Esophagus muscularis mucosa (tissue), 4 donors: ENCODE measurements around the gene CACHD1. TPM values are rescaled to one million over a fixed set of nuclear protein-coding genes. Genes with fewer than 3 reads are reported as not detected.

Experiments
- DNase-seq: peaks from one replicate; pipeline ENCODE4 v3.0.0-alpha.2; 2017; ENCODE audit errors: extremely low spot score
- H3K27ac ChIP-seq, 4 donors: fragments of 200-600 bp; sonication (generic); replicated peaks in 1 of 4; 1 replicate in 3 of 4; 2 replicates in 1 of 4; pipeline ENCODE4 v1.5.1; 2016 to 2019; ENCODE audit warnings: mild to moderate bottlenecking in 1 of 4
- H3K27me3 ChIP-seq, 4 donors: fragments of 200-600 bp; sonication (generic); one replicate each; pipeline versions ENCODE4 v1.5.1 to v1.6.0; 2016 to 2019
- H3K36me3 ChIP-seq, 4 donors: fragments of 200-600 bp; sonication (generic); one replicate each; pipeline ENCODE4 v1.5.1; 2016 to 2019
- H3K4me1 ChIP-seq, 4 donors: fragments of 200-600 bp; sonication (generic); one replicate each; pipeline ENCODE4 v1.5.1; 2016 to 2019
- H3K4me3 ChIP-seq, 4 donors: fragments of 200-600 bp; sonication (generic); 1 replicate in 2 of 4; 2 replicates in 2 of 4; pipeline ENCODE4 v1.5.1; 2016 to 2019; ENCODE audit warnings: mild to moderate bottlenecking in 4 of 4, moderate library complexity in 1 of 4
- H3K9me3 ChIP-seq, 4 donors: fragments of 200-600 bp; sonication (generic); 1 replicate in 3 of 4; 2 replicates in 1 of 4; pipeline ENCODE4 v1.5.1; 2016 to 2019
- EP300 ChIP-seq: sonication (generic); formaldehyde crosslinking; IDR thresholded peaks from one replicate; pipeline ENCODE4 v1.6.1; 2017; ENCODE audit warnings: antibody characterized with exemption
- POLR2A ChIP-seq: fragments of 450-650 bp; IDR thresholded peaks from one replicate; pipeline ENCODE4 v1.6.1; 2017; ENCODE audit warnings: antibody characterized with exemption, moderate library complexity, mild to moderate bottlenecking, low read depth
- POLR2AphosphoS5 ChIP-seq, 2 donors: sonication (generic); formaldehyde crosslinking; IDR thresholded peaks; one replicate each; pipeline ENCODE4 v1.6.1; 2017; ENCODE audit warnings: antibody characterized with exemption in 2 of 2
- WGBS: methylation state at CpG from one replicate; pipeline ENCODE4 v1.1.5; 2018; 5-methylcytosine and 5-hydroxymethylcytosine counted together
- intact Hi-C: fragments of 100-400 bp; cut with DNase I; formaldehyde crosslinking; loops from one replicate; pipeline ENCODE4 v1.15.1; 2023
- total RNA-seq, 4 donors: library from RNA; depleted of rRNA; stranded (reverse); fragments of >200 nt; gene quantifications; one replicate each; pipeline versions ENCODE4 v1.1.0 to v1.2.1, GENCODE V29; 2016
- TF ChIP-seq, protein P1 (sequence below), 3 experiments: fragments of 200-600 bp in 2 of 3; fragments of 450-650 bp in 1 of 3; sonication (generic) in 2 of 3; IDR thresholded peaks; one replicate each; pipeline ENCODE4 v1.5.1; 2017 to 2019; ENCODE audit warnings: antibody characterized with exemption in 3 of 3, mild to moderate bottlenecking in 2 of 3, moderate library complexity in 1 of 3

Gene CACHD1
- total RNA-seq, 4 donors from 2014 or later = 6.6 to 10.7 (median 10.1) TPM

DNA sequence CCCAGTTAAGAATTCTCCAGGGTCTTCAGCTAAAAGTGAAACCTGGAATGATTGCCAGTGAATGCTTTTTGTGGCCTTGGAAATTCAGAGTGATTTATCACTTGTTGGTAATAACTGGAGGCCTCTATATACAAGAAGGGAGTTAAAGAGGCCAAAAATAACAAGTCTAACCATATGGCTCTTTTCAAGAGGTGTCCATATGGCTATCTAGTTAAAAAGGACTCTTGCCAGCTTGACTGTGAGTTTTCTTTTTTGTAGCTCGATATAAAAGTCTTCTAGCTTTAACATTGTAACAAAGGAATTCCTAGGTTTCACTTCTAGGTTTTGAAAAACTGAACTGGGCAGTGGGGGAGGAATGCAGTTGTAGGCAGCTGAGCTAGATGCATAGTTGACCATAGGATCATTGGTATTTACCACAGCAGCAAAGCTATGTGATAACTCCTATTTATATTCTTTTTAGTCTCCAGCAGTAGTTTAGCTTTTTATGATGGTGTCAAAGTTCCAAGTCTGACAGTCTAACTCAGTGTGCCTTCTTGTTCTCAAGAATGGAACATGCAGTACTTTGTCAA is 44.4 kb downstream of the CACHD1 start:
- no peak for TF ChIP-seq EP300
- no peak for TF ChIP-seq POLR2AphosphoS5 (IDR thresholded peaks at IDR 0.05)
- TF ChIP-seq, protein P1, sequence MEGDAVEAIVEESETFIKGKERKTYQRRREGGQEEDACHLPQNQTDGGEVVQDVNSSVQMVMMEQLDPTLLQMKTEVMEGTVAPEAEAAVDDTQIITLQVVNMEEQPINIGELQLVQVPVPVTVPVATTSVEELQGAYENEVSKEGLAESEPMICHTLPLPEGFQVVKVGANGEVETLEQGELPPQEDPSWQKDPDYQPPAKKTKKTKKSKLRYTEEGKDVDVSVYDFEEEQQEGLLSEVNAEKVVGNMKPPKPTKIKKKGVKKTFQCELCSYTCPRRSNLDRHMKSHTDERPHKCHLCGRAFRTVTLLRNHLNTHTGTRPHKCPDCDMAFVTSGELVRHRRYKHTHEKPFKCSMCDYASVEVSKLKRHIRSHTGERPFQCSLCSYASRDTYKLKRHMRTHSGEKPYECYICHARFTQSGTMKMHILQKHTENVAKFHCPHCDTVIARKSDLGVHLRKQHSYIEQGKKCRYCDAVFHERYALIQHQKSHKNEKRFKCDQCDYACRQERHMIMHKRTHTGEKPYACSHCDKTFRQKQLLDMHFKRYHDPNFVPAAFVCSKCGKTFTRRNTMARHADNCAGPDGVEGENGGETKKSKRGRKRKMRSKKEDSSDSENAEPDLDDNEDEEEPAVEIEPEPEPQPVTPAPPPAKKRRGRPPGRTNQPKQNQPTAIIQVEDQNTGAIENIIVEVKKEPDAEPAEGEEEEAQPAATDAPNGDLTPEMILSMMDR (IDR thresholded peaks at IDR 0.05) = no peak
- no peak for TF ChIP-seq POLR2A
- intact Hi-C loops = no loop called here
- Histone ChIP-seq H3K27me3 (no peaks in the 10 kb centered on the region), H3K4me1 (peaks cover 50 to 67% (median 66%) of the 10 kb centered on the region in 4 donors), H3K4me3 (peak overlapping the region in 2 of 4 donors; percentile 7 to 8), H3K9me3 (no peaks in the 10 kb centered on the region), H3K36me3 (no peaks in the 10 kb centered on the region), H3K27ac (peak overlapping the region; percentile 65 to 72 (median 69))
- no peak for DNase-seq
- WGBS = 15% methylated on average over 1 of the region's 1 CpG

DNA sequence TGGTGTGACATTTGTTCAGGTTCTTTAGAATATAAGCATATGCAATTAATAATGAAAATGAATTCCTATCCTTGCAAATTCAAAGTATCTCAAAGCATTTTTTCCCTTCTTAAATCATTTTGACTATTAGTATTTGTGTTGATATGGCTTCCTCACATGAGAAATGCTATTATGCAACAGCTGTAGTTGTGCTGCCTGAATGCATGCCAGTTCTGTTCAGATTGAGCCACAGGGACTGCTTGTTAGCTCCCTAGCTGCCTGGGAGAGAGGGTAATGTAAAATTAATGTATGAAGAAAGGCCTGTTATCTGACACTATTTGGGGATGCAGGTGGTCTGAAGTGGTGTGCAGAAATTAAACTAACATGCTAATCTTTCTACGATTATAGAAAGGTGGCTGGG is 45.5 kb downstream of the CACHD1 start:
- no peak for DNase-seq
- intact Hi-C loops = no loop called here
- 33% methylated on average over 1 of the region's 1 CpG for WGBS
- H3K4me1 ChIP-seq = peaks cover 58 to 78% (median 76%) of the 10 kb centered on the region in 4 donors
- H3K9me3 ChIP-seq = no peaks in the 10 kb centered on the region
- peak overlapping the region in 3 of 4 donors; percentile 65 to 70 (median 68) for H3K27ac ChIP-seq
- H3K4me3 ChIP-seq = no peak overlapping the region
- H3K27me3 ChIP-seq = no peaks in the 10 kb centered on the region
- no peaks in the 10 kb centered on the region for H3K36me3 ChIP-seq
- TF ChIP-seq, protein P1 (IDR thresholded peaks at IDR 0.05) = no peak
- TF ChIP-seq POLR2A (no peak), EP300 (no peak), POLR2AphosphoS5 (IDR thresholded peaks at IDR 0.05) (peak in 1 of 2 donors; percentile 48)

DNA sequence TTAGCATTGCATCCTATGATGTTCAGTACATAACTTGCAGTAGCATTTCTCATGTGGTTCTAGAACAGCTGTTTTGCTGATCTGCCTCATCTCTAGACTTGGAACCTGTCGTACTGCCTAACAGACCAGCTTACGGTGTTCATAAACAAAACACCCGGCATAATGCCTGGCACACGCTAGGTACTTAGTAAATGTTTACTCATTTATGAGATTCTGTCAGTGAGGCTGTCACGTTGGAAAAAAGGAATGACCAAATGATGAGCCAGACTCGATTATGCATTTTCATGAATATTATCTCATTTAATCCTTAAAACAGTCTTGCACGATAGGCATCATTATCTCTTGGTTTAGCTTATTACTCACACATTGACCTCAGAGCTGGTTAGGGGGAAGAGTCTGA is 46.4 kb downstream of the CACHD1 start:
- Histone ChIP-seq H3K4me3 (no peak overlapping the region), H3K4me1 (peaks cover 58 to 77% (median 74%) of the 10 kb centered on the region in 4 donors), H3K36me3 (no peaks in the 10 kb centered on the region), H3K9me3 (no peaks in the 10 kb centered on the region), H3K27ac (no peak overlapping the region), H3K27me3 (no peaks in the 10 kb centered on the region)
- intact Hi-C loops = no loop called here
- no peak for TF ChIP-seq EP300
- no peak for TF ChIP-seq POLR2A
- TF ChIP-seq, protein P1 (IDR thresholded peaks at IDR 0.05) = no peak
- 40% methylated on average over 7 of the region's 7 CpGs for WGBS
- no peak for DNase-seq

DNA sequence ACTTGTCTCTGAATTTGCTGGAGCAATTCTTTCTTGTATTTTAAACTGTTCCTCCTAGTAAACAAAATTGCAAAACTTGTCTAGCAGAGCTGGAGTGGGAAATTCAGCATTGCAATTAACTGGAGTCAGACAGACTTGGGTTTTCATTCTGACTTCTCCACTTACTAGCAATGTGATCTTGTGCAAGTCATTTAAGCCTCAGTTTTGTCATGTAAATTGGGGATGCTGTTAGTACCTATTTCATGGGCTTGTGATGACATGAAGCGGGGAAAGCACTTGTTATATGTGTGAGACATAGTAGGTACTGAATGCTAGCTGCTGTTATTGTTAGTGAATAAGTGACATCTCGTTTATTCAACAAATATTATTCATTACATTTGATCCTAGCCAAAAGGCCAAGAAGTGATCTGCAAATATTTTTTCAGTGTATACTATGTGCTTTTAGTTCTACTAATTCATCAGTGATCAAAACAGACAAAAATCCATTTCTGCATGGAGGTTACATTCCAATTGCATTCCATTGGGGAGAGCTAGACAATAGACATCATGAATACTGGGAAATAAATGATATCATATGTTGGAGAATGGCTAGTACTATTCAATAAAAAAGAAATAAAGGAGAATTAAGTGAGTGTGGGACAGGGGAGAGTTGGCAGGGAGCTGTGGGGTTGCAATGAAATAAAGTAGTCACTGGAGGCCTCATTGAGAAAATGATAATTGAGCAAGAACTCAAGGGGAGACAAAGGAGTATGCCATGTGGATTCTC is 47.1 kb downstream of the CACHD1 start:
- no peak for TF ChIP-seq EP300
- TF ChIP-seq, protein P1 (IDR thresholded peaks at IDR 0.05) = no peak
- intact Hi-C loops = no loop called here
- Histone ChIP-seq H3K36me3 (no peaks in the 10 kb centered on the region), H3K9me3 (no peaks in the 10 kb centered on the region), H3K4me3 (no peak overlapping the region), H3K27ac (no peak overlapping the region), H3K4me1 (peaks cover 53 to 75% (median 69%) of the 10 kb centered on the region in 4 donors), H3K27me3 (no peaks in the 10 kb centered on the region)
- no peak for DNase-seq
- WGBS = 93% methylated on average over 2 of the region's 2 CpGs
